SU-DHL-6 (cell line): Measurements from ENCODE around the gene USP8.
A peak's percentile ranks its signal among the peaks of the same experiment; 100 is the strongest.
"Not testable (repeated sequence)": the region's sequence is repeated elsewhere in the genome, so short reads cannot be mapped to it uniquely, and the experiment has no call there.

Experiments
- H2AFZ ChIP-seq: fragments of 200-600 bp; sonication (generic); 2 replicates; pipeline ENCODE4 v1.6.1; 2014; ENCODE audit warnings: low read depth, mild to moderate bottlenecking, moderate library complexity, mixed read lengths, antibody characterized with exemption, low read length; ENCODE audit not compliant: severe bottlenecking
- H3F3A ChIP-seq: fragments of 200-600 bp; shearing (Covaris generic); 2 replicates; pipeline ENCODE4 v1.6.0; 2016; ENCODE audit warnings: antibody characterized with exemption, mild to moderate bottlenecking; ENCODE audit not compliant: insufficient read depth
- H3K27ac ChIP-seq: fragments of 200-600 bp; sonication (generic); 2 replicates; pipeline ENCODE4 v1.5.1; 2016; ENCODE audit warnings: low read depth, mild to moderate bottlenecking, low read length, moderate library complexity, mixed read lengths
- H3K27me3 ChIP-seq: fragments of 200-600 bp; sonication (generic), shearing (Covaris generic); 2 replicates; pipeline ENCODE4 v1.6.0; 2014; ENCODE audit warnings: mild to moderate bottlenecking, low read length
- H3K36me3 ChIP-seq: fragments of 200-600 bp; sonication (generic); 2 replicates; pipeline ENCODE4 v1.6.1; 2014; ENCODE audit warnings: mild to moderate bottlenecking, low read length, mixed read lengths
- H3K4me2 ChIP-seq: fragments of 300-600, 200-600 bp; shearing (Covaris generic), sonication (generic); 2 replicates; pipeline ENCODE4 v1.6.0; 2014; ENCODE audit warnings: low read length, low read depth, mild to moderate bottlenecking; ENCODE audit not compliant: poor library complexity, severe bottlenecking
- H3K4me3 ChIP-seq: fragments of 200-600 bp; sonication (generic); 2 replicates; pipeline ENCODE4 v1.5.1; 2014; ENCODE audit warnings: antibody characterized with exemption, low read length, mild to moderate bottlenecking, mixed read lengths; ENCODE audit not compliant: insufficient read depth, poor library complexity, severe bottlenecking
- H3K79me2 ChIP-seq: fragments of 200-600 bp; sonication (generic); 2 replicates; pipeline ENCODE4 v1.6.1; 2014; ENCODE audit warnings: mild to moderate bottlenecking, low read length, moderate library complexity; ENCODE audit not compliant: insufficient read depth
- H3K9ac ChIP-seq: fragments of 200-600 bp; sonication (generic); 2 replicates; pipeline ENCODE4 v1.7.0; 2014; ENCODE audit warnings: mild to moderate bottlenecking, low read length
- H3K9me2 ChIP-seq: fragments of 200-600 bp; sonication (generic); replicated peaks from 2 replicates; pipeline ENCODE4 v1.6.1; 2014; ENCODE audit warnings: low read length; ENCODE audit not compliant: insufficient read depth
- H3K9me3 ChIP-seq: fragments of 200-600 bp; sonication (generic); 2 replicates; pipeline ENCODE4 v1.6.1; 2014; ENCODE audit warnings: low read length, mixed read lengths; ENCODE audit not compliant: insufficient read depth
- H4K20me1 ChIP-seq: fragments of 200-600 bp; sonication (generic); 2 replicates; pipeline ENCODE4 v1.6.1; 2014; ENCODE audit warnings: low read depth, mild to moderate bottlenecking, antibody characterized with exemption, low read length, moderate library complexity, mixed read lengths
- EZH2phosphoT487 ChIP-seq: fragments of 200-600 bp; sonication (generic), shearing (Covaris generic); conservative IDR thresholded peaks from 2 replicates; pipeline ENCODE4 v1.6.1; 2018; ENCODE audit warnings: mild to moderate bottlenecking, antibody characterized with exemption, low read length, moderate library complexity, mixed read lengths
- TF ChIP-seq, protein P1 (sequence below): fragments of 200-600 bp; sonication (generic); IDR thresholded peaks from one replicate; pipeline ENCODE4 v1.5.1; 2017; ENCODE audit warnings: antibody characterized with exemption, mild to moderate bottlenecking, low read length, moderate library complexity; ENCODE audit not compliant: insufficient read depth, poor library complexity, severe bottlenecking

USP8 gene

DNA sequence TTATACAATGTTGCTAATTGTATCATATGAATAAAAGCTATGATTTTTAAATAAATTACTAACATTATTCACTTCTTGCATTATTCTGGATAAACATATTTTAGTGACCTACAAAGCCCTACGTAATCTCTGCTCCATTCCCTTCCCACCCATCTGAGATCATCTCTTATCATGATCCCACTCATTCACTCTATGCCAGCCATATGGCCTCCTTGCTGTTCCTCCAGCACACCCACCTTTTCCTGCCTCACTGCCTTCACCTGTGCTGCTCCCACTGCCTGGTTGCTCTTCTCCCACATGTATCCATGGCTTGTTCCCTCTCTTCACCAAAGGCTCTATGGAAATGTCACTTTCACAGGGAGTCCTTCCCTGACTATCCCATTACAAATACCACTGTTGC, 7.3 kb upstream of the USP8 start:
- H3K79me2 ChIP-seq = no peaks in the 10 kb centered on the region
- H3K9me3 ChIP-seq = no peaks in the 10 kb centered on the region
- no peaks in the 10 kb centered on the region for H3K36me3 ChIP-seq
- no peak overlapping the region for H3K4me3 ChIP-seq
- H3K27me3 ChIP-seq = no peaks in the 10 kb centered on the region
- H3K9me2 ChIP-seq = no peaks in the 10 kb centered on the region
- no peaks in the 10 kb centered on the region for H3F3A ChIP-seq
- no peak overlapping the region for H3K27ac ChIP-seq
- TF ChIP-seq, protein P1, sequence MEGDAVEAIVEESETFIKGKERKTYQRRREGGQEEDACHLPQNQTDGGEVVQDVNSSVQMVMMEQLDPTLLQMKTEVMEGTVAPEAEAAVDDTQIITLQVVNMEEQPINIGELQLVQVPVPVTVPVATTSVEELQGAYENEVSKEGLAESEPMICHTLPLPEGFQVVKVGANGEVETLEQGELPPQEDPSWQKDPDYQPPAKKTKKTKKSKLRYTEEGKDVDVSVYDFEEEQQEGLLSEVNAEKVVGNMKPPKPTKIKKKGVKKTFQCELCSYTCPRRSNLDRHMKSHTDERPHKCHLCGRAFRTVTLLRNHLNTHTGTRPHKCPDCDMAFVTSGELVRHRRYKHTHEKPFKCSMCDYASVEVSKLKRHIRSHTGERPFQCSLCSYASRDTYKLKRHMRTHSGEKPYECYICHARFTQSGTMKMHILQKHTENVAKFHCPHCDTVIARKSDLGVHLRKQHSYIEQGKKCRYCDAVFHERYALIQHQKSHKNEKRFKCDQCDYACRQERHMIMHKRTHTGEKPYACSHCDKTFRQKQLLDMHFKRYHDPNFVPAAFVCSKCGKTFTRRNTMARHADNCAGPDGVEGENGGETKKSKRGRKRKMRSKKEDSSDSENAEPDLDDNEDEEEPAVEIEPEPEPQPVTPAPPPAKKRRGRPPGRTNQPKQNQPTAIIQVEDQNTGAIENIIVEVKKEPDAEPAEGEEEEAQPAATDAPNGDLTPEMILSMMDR = no peak
- TF ChIP-seq EZH2phosphoT487 = no peak
- no peak overlapping the region for H3K9ac ChIP-seq
- H3K4me2 ChIP-seq = no peak overlapping the region
- H4K20me1 ChIP-seq = no peaks in the 10 kb centered on the region
- H2AFZ ChIP-seq = no peak overlapping the region

DNA sequence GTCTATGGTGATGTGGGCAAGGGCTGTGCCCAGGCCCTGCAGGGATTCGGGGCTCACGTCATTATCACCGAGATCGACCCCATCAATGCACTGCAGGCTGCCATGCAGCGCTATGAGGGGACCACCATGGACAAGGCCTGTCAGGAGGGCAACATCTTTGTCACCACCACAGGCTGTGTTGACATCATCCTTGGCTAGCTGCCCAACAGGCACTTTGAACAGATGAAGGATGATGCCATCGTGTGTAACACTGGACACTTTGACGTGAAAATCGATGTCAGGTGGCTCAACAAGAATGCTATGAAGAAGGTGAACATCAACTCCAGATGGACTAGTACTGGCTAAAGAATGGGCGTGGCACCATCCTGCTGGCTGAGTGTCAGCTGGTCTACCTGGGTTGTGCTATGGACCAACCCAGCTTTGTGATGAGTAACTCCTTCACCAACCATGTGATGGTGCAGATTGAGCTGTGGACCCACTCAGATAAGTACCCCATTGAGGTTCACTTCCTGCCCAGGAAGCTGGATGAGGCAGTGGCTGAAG, 6.1 kb upstream of the USP8 start:
- H3K9me2 ChIP-seq = no peaks in the 10 kb centered on the region
- H2AFZ ChIP-seq = no peak overlapping the region
- H3K9me3 ChIP-seq = no peaks in the 10 kb centered on the region
- no peaks in the 10 kb centered on the region for H4K20me1 ChIP-seq
- H3K36me3 ChIP-seq = no peaks in the 10 kb centered on the region
- H3K27ac ChIP-seq = no peak overlapping the region
- no peak overlapping the region for H3K4me3 ChIP-seq
- H3K9ac ChIP-seq = no peak overlapping the region
- H3K27me3 ChIP-seq = no peaks in the 10 kb centered on the region
- H3K4me2 ChIP-seq = no peak overlapping the region
- H3F3A ChIP-seq = no peaks in the 10 kb centered on the region
- no peak for TF ChIP-seq EZH2phosphoT487
- TF ChIP-seq, protein P1 = no peak
- H3K79me2 ChIP-seq = no peaks in the 10 kb centered on the region

DNA sequence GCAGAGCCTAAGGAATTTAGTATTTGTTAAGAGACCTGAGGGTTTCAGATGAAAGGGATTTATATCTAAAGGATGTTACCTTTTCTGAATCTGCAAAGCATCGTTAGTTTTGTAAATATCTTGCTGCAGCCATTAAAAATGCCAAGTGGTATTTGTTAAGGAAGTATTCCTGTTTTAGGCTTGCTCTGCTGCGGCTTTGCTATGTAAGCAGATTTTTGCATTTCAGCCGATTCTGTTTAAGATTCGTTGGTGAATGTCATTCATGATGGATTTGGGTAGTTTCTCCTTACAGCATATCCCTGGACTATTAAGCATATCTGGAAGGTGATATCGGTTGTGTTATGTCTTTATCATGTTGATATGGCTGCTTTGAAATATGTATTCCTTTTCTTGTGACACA, 1.0 kb downstream of the USP8 start:
- Histone ChIP-seq H2AFZ (no peak overlapping the region), H3K9me3 (no peaks in the 10 kb centered on the region), H3K27me3 (no peaks in the 10 kb centered on the region), H3F3A (no peaks in the 10 kb centered on the region; the same call in 1 of the 2 replicates), H3K4me3 (peak overlapping the region; percentile 98), H3K79me2 (peaks cover 59% of the 10 kb centered on the region), H3K27ac (no peak overlapping the region), H3K36me3 (no peaks in the 10 kb centered on the region), H3K9ac (peak overlapping the region; percentile 77), H3K4me2 (peak overlapping the region; percentile 100), H4K20me1 (0 out of 2 replicates have a peak, but pooled peaks cover 13% of the 10 kb centered on the region), H3K9me2 (no peaks in the 10 kb centered on the region)
- TF ChIP-seq, protein P1 = no peak
- no peak for TF ChIP-seq EZH2phosphoT487

DNA sequence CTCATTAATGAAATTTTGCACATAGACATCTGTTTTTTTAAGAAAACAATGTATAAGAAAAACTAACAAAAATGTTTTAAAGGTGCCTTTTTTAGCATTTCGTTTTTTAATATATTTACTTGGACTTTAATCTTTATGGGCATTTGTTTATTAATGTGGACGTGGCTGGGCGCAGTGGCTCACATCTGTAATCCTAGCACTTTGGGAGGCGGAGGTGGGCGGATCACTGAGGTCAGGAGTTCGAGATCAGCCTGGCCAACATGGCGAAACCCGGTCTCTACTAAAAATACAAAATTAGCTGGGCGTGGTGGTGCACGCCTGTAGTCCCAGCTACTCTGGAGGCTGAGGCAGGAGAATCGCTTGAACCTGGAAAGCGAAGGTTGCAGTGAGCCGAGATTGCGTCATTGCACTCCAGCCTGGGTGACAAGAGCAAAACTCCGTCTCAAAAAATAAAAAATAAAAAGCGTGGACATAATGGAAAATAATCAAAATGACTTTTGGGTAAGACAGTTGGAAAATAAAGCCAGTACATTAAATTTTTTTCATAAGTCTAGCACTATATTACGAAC, 1.6 kb downstream of the USP8 start:
- H3K27me3 ChIP-seq, H3F3A ChIP-seq, H3K27ac ChIP-seq, H3K9me2 ChIP-seq, H3K36me3 ChIP-seq, H2AFZ ChIP-seq, H3K9me3 ChIP-seq: not testable (repeated sequence)
- H3K4me3 ChIP-seq = peak overlapping the region; percentile 98
- H4K20me1 ChIP-seq = 0 out of 2 replicates have a peak, but pooled peaks cover 13% of the 10 kb centered on the region
- H3K4me2 ChIP-seq = peak overlapping the region; percentile 100
- peaks cover 64% of the 10 kb centered on the region for H3K79me2 ChIP-seq
- peak overlapping the region; percentile 77 for H3K9ac ChIP-seq
